ENCODE results near the gene FCN1.

- no peak for TF ChIP-seq CTCF (IDR thresholded peaks at IDR 0.05; ENCODE audit: insufficient read depth, low read length, poor library complexity, severe bottlenecking)
- TF ChIP-seq EZH2phosphoT487 (conservative IDR thresholded peaks at IDR 0.05; ENCODE audit: low read length), result no peak
These were observed 3.2 kb downstream of the FCN1 start for GRCh38 chr9:134914501-134914834.

Data from SU-DHL-6 (cell line).